Mesendoderm (in vitro differentiated cells): ENCODE data around the gene SLC6A13.

Experiments
- DNase-seq: peaks from one replicate; pipeline ENCODE4 v3.0.0; 2013
- H2AK5ac ChIP-seq: 2 replicates; pipeline ENCODE4 v1.6.1; 2013; ENCODE audit warnings: low read length, inconsistent platforms
- H2BK120ac ChIP-seq: 2 replicates; pipeline ENCODE4 v1.6.1; 2013; ENCODE audit warnings: low read depth, mild to moderate bottlenecking, low read length, moderate library complexity, mixed read lengths
- H2BK15ac ChIP-seq: replicated peaks from 2 replicates; pipeline ENCODE4 v1.6.1; 2013; ENCODE audit warnings: low read depth, mild to moderate bottlenecking, moderate library complexity
- H2BK5ac ChIP-seq: 2 replicates; pipeline ENCODE4 v1.6.1; 2013; ENCODE audit warnings: low read length, inconsistent platforms
- H3K18ac ChIP-seq: 2 replicates; pipeline ENCODE4 v1.6.1; 2013; ENCODE audit warnings: mild to moderate bottlenecking, low read length, mixed read lengths
- H3K23ac ChIP-seq: one replicate; pipeline ENCODE4 v1.6.1; 2013; ENCODE audit warnings: low read length
- H3K27ac ChIP-seq: 2 replicates; pipeline ENCODE4 v1.5.1; 2013; ENCODE audit warnings: low read depth, mild to moderate bottlenecking, inconsistent platforms, low read length, moderate library complexity
- H3K27me3 ChIP-seq: 2 replicates; pipeline ENCODE4 v1.6.1; 2013; ENCODE audit warnings: low read length, control low read depth, mild to moderate bottlenecking, inconsistent platforms; ENCODE audit not compliant: insufficient read depth, poor library complexity
- H3K36me3 ChIP-seq: 2 replicates; pipeline ENCODE4 v1.6.1; 2013; ENCODE audit warnings: low read length, inconsistent platforms; ENCODE audit not compliant: control insufficient read depth, insufficient read depth
- H3K4ac ChIP-seq: one replicate; pipeline ENCODE4 v1.6.1; 2013; ENCODE audit warnings: low read depth, mild to moderate bottlenecking, low read length, moderate library complexity
- H3K4me1 ChIP-seq: 2 replicates; pipeline ENCODE4 v1.6.1; 2013; ENCODE audit warnings: low read depth, low read length, inconsistent platforms; ENCODE audit not compliant: control insufficient read depth
- H3K4me2 ChIP-seq: 2 replicates; pipeline ENCODE4 v1.6.1; 2013; ENCODE audit warnings: low read length
- H3K4me3 ChIP-seq: 2 replicates; pipeline ENCODE4 v1.5.1; 2013; ENCODE audit warnings: mild to moderate bottlenecking, low read length
- H3K56ac ChIP-seq: one replicate; pipeline ENCODE4 v1.6.1; 2013; ENCODE audit warnings: low read length
- H3K79me1 ChIP-seq: 2 replicates; pipeline ENCODE4 v1.6.1; 2013; ENCODE audit warnings: low read length, inconsistent platforms
- H3K79me2 ChIP-seq: 2 replicates; pipeline ENCODE4 v1.6.1; 2013; ENCODE audit warnings: mild to moderate bottlenecking, low read length; ENCODE audit not compliant: control insufficient read depth, insufficient read depth
- H3K9ac ChIP-seq: 2 replicates; pipeline ENCODE4 v1.6.1; 2013; ENCODE audit warnings: low read length, inconsistent platforms
- H4K5ac ChIP-seq: one replicate; pipeline ENCODE4 v1.6.1; 2013; ENCODE audit warnings: low read length
- H4K8ac ChIP-seq: one replicate; pipeline ENCODE4 v1.6.1; 2013; ENCODE audit warnings: low read depth, mild to moderate bottlenecking, control low read depth, low read length, moderate library complexity
- WGBS: extraction: QIAGEN DNeasy Blood & Tissue Kit; methylation state at CpG from one replicate; pipeline ENCODE4 v1.1.7; 2013; ENCODE audit warnings: low lambda C conversion rate, missing lambda C conversion rate; ENCODE audit not compliant: insufficient coverage; ENCODE audit errors: extremely low coverage; 5-methylcytosine and 5-hydroxymethylcytosine counted together

Gene SLC6A13

GRCh38 chr12:254039-254438 lies 8.6 kb downstream of the SLC6A13 start:
- Histone ChIP-seq H3K79me2 (no peaks in the 10 kb centered on the region), H3K4me1 (peaks cover 8% of the 10 kb centered on the region), H3K27ac (no peak overlapping the region), H3K18ac (no peak overlapping the region), H3K36me3 (no peaks in the 10 kb centered on the region), H3K79me1 (no peaks in the 10 kb centered on the region), H3K23ac (no peak overlapping the region), H2AK5ac (no peak overlapping the region), H2BK5ac (no peak overlapping the region), H2BK15ac (no peak overlapping the region), H3K56ac (peak overlapping the region; percentile 65), H4K8ac (no peak overlapping the region), H3K4me2 (no peak overlapping the region), H3K4me3 (no peak overlapping the region), H3K27me3 (no peaks in the 10 kb centered on the region), H2BK120ac (no peak overlapping the region), H3K4ac (no peak overlapping the region), H4K5ac (no peak overlapping the region), H3K9ac (no peak overlapping the region)
- DNase-seq: peak; percentile 50
- 100% methylated on average over 1 of the region's 10 CpGs for WGBS

DNA sequence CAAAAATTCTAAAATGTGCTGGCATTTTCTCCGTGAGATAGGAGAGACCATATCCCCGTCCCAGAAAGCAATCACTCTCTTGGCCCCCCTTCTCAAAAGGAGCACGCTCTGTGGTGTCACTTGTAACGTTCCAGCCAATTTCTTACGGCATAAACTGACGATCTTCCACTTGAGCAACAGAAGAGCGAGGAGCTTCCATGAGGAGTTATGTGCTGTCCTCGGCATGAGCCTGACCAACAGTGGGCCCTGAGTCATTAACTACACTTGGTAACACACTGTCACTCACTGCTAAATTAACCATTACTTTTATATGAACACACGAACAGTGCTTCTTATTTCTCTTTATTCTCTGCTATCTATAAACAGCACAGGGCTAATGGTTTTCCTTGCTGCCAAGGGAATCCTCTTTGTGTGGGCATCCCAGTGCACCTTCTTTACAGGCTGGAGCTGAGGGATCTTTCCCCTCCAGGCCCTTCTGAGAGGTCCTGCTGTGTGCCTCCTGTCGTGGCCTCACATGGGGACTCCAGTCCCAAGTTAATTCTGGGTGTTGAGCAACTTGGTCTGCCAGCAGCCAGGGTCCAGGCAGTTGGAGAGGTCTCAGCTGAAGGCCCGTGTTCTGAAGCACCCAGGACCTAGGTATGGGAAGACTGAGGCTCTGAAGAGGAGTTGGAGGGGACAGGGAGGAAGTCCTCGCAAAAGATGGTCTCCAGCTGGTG lies 9.4 kb downstream of the SLC6A13 start:
- H3K23ac ChIP-seq: no peak overlapping the region
- no peak overlapping the region for H3K18ac ChIP-seq
- H4K8ac ChIP-seq: no peak overlapping the region
- no peak overlapping the region for H3K4me3 ChIP-seq
- no peak overlapping the region for H3K4me2 ChIP-seq
- no peak overlapping the region for H2BK5ac ChIP-seq
- no peaks in the 10 kb centered on the region for H3K27me3 ChIP-seq
- no peak overlapping the region for H3K9ac ChIP-seq
- H3K4me1 ChIP-seq: peaks cover 8% of the 10 kb centered on the region
- H3K79me2 ChIP-seq: no peaks in the 10 kb centered on the region
- H3K36me3 ChIP-seq: no peaks in the 10 kb centered on the region
- no peak overlapping the region for H3K27ac ChIP-seq
- peak overlapping the region; percentile 73 for H2AK5ac ChIP-seq
- H2BK120ac ChIP-seq: no peak overlapping the region
- no peak overlapping the region for H4K5ac ChIP-seq
- no CpG with 5 or more reads among the region's 12 CpGs for WGBS
- no peak overlapping the region for H3K56ac ChIP-seq
- H2BK15ac ChIP-seq: no peak overlapping the region
- no peak for DNase-seq
- no peak overlapping the region for H3K4ac ChIP-seq
- no peaks in the 10 kb centered on the region for H3K79me1 ChIP-seq

- no peak overlapping the region for H3K4ac ChIP-seq
- H4K5ac ChIP-seq: no peak overlapping the region
- WGBS: no CpG with 5 or more reads among the region's 5 CpGs
- no peak overlapping the region for H3K18ac ChIP-seq
- H2BK120ac ChIP-seq: no peak overlapping the region
- no peaks in the 10 kb centered on the region for H3K36me3 ChIP-seq
- H2BK15ac ChIP-seq: no peak overlapping the region
- no peaks in the 10 kb centered on the region for H3K27me3 ChIP-seq
- H2BK5ac ChIP-seq: no peak overlapping the region
- H3K4me2 ChIP-seq: no peak overlapping the region
- H3K56ac ChIP-seq: no peak overlapping the region
- no peaks in the 10 kb centered on the region for H3K79me2 ChIP-seq
- no peak overlapping the region for H3K4me3 ChIP-seq
- no peak for DNase-seq
- no peak overlapping the region for H2AK5ac ChIP-seq
- no peak overlapping the region for H3K27ac ChIP-seq
- no peak overlapping the region for H4K8ac ChIP-seq
- no peak overlapping the region for H3K9ac ChIP-seq
- H3K4me1 ChIP-seq: peaks cover 8% of the 10 kb centered on the region
- no peak overlapping the region for H3K23ac ChIP-seq
- no peaks in the 10 kb centered on the region for H3K79me1 ChIP-seq
Measured at GRCh38 chr12:252636-253035, 10.0 kb downstream of the SLC6A13 start.

- H2BK5ac ChIP-seq: no peak overlapping the region
- H3K23ac ChIP-seq: no peak overlapping the region
- no peak overlapping the region for H3K18ac ChIP-seq
- DNase-seq: no peak
- no peak overlapping the region for H3K4ac ChIP-seq
- no peak overlapping the region for H3K56ac ChIP-seq
- no peak overlapping the region for H4K8ac ChIP-seq
- no peak overlapping the region for H4K5ac ChIP-seq
- H2BK120ac ChIP-seq: no peak overlapping the region
- no peak overlapping the region for H3K27ac ChIP-seq
- H3K79me2 ChIP-seq: no peaks in the 10 kb centered on the region
- no peaks in the 10 kb centered on the region for H3K4me1 ChIP-seq
- no peak overlapping the region for H2AK5ac ChIP-seq
- H3K36me3 ChIP-seq: no peaks in the 10 kb centered on the region
- WGBS: no CpG with 5 or more reads among the region's 3 CpGs
- no peak overlapping the region for H3K9ac ChIP-seq
- no peak overlapping the region for H3K4me2 ChIP-seq
- H3K79me1 ChIP-seq: no peaks in the 10 kb centered on the region
- no peak overlapping the region for H3K4me3 ChIP-seq
- H3K27me3 ChIP-seq: no peaks in the 10 kb centered on the region
- no peak overlapping the region for H2BK15ac ChIP-seq
Measured at GRCh38 chr12:247271-247670, 15.4 kb downstream of the SLC6A13 start.

- H3K4me2 ChIP-seq: no peak overlapping the region
- H2BK120ac ChIP-seq: no peak overlapping the region
- no peaks in the 10 kb centered on the region for H3K79me2 ChIP-seq
- H3K56ac ChIP-seq: no peak overlapping the region
- no peak overlapping the region for H4K8ac ChIP-seq
- no peak overlapping the region for H3K9ac ChIP-seq
- H2BK5ac ChIP-seq: no peak overlapping the region
- H3K23ac ChIP-seq: no peak overlapping the region
- no peak overlapping the region for H2AK5ac ChIP-seq
- no peak overlapping the region for H4K5ac ChIP-seq
- H3K36me3 ChIP-seq: no peaks in the 10 kb centered on the region
- H3K18ac ChIP-seq: no peak overlapping the region
- WGBS: no CpG with 5 or more reads among the region's 4 CpGs
- H3K4me3 ChIP-seq: no peak overlapping the region
- H3K4me1 ChIP-seq: no peaks in the 10 kb centered on the region
- no peak overlapping the region for H2BK15ac ChIP-seq
- DNase-seq: no peak
- no peaks in the 10 kb centered on the region for H3K79me1 ChIP-seq
- no peak overlapping the region for H3K4ac ChIP-seq
- H3K27me3 ChIP-seq: no peaks in the 10 kb centered on the region
- no peak overlapping the region for H3K27ac ChIP-seq
Measured at GRCh38 chr12:243381-243780, 19.3 kb downstream of the SLC6A13 start.

GRCh38 chr12:242496-242895 lies 20.1 kb downstream of the SLC6A13 start:
- no CpG with 5 or more reads among the region's 15 CpGs for WGBS
- Histone ChIP-seq H4K5ac (no peak overlapping the region), H3K4me2 (no peak overlapping the region), H3K79me1 (no peaks in the 10 kb centered on the region), H3K4me3 (no peak overlapping the region), H3K79me2 (no peaks in the 10 kb centered on the region), H2AK5ac (no peak overlapping the region), H3K9ac (no peak overlapping the region), H3K27ac (no peak overlapping the region), H3K4ac (no peak overlapping the region), H3K23ac (no peak overlapping the region), H3K4me1 (no peaks in the 10 kb centered on the region), H3K18ac (no peak overlapping the region), H4K8ac (no peak overlapping the region), H3K56ac (no peak overlapping the region), H2BK120ac (no peak overlapping the region), H3K36me3 (no peaks in the 10 kb centered on the region), H3K27me3 (no peaks in the 10 kb centered on the region), H2BK5ac (no peak overlapping the region), H2BK15ac (no peak overlapping the region)
- DNase-seq: no peak
